B cell (primary cell): ENCODE data around the gene TMEM45A. TPM values are rescaled to one million over a fixed set of nuclear protein-coding genes. Genes with fewer than 3 reads are reported as not detected.

ENCODE experiments used
- ATAC-seq: fragments of 200-7000 bp; cut with Tn5 transposase; one replicate; pipeline ENCODE4 v1.10.0; 2021; ENCODE audit warnings: low read depth, mild to moderate bottlenecking, moderate number of reproducible peaks, moderate library complexity
- CTCF ChIA-PET: fragments of 350-600 bp; sonication (Branson Sonifier 250); formaldehyde crosslinking; loops from one replicate; lab custom pipeline; 2021; ENCODE audit warnings: antibody characterized with exemption, inconsistent platforms; lab: Charles Lee
- POLR2A ChIA-PET: fragments of 350-600 bp; sonication (Branson Sonifier 250); formaldehyde crosslinking; loops from one replicate; lab custom pipeline; 2021; ENCODE audit warnings: antibody characterized with exemption; lab: Charles Lee
- DNase-seq: peaks from one replicate; pipeline ENCODE4 v3.0.0; 2013
- H2AFZ ChIP-seq: 2 replicates; pipeline ENCODE4 v1.6.1; 2012; ENCODE audit warnings: mild to moderate bottlenecking, low read depth, low read length; ENCODE audit not compliant: insufficient read depth, poor library complexity, severe bottlenecking
- H3K27ac ChIP-seq, 2 donors: 1 replicate in 1 of 2; 2 replicates in 1 of 2; pipeline ENCODE4 v1.5.1; 2012 to 2013; ENCODE audit warnings: low read length in 2 of 2, mild to moderate bottlenecking in 2 of 2, moderate library complexity in 1 of 2
- H3K27me3 ChIP-seq, 4 experiments: fragments of 200-600 bp in 1 of 4; sonication (generic) in 1 of 4; replicated peaks in 1 of 4; 1 replicate in 2 of 4; 2 replicates in 2 of 4; pipeline versions ENCODE4 v1.6.1 to v1.7.0; 2013 to 2016; ENCODE audit warnings: low read length in 3 of 4, mild to moderate bottlenecking in 2 of 4, mixed read lengths in 1 of 4, moderate library complexity in 1 of 4; ENCODE audit not compliant: insufficient read depth in 4 of 4, control insufficient read depth in 3 of 4; ENCODE audit errors: control extremely low read depth in 1 of 4
- H3K36me3 ChIP-seq, 2 experiments: replicated peaks in 1 of 2; 1 replicate in 1 of 2; 2 replicates in 1 of 2; pipeline versions ENCODE4 v1.6.1 to v1.7.1; 2013; ENCODE audit warnings: low read length in 1 of 2; ENCODE audit not compliant: insufficient read depth in 2 of 2, control insufficient read depth in 1 of 2; ENCODE audit errors: control extremely low read depth in 1 of 2, extremely low read depth in 1 of 2
- H3K4me1 ChIP-seq, 2 donors: fragments of 200-600 bp in 1 of 2; sonication (generic) in 1 of 2; 1 replicate in 1 of 2; 2 replicates in 1 of 2; pipeline versions ENCODE4 v1.5.1 to v1.6.1; 2013 to 2017; ENCODE audit warnings: low read length in 2 of 2; ENCODE audit not compliant: control insufficient read depth in 2 of 2, insufficient read depth in 2 of 2
- H3K4me2 ChIP-seq: replicated peaks from 2 replicates; pipeline ENCODE3; 2012; ENCODE audit warnings: mild to moderate bottlenecking, low read depth, low read length; ENCODE audit not compliant: poor library complexity, severe bottlenecking
- H3K4me3 ChIP-seq, 5 experiments: fragments of 200-600 bp in 1 of 5; sonication (generic) in 1 of 5; 1 replicate in 3 of 5; 2 replicates in 2 of 5; pipeline versions ENCODE4 v1.5.1 to v1.7.0; 2011 to 2016; ENCODE audit warnings: low read length in 4 of 5, mild to moderate bottlenecking in 4 of 5, low read depth in 2 of 5, control low read depth in 1 of 5, moderate library complexity in 1 of 5; ENCODE audit not compliant: insufficient read depth in 1 of 5; ENCODE audit errors: control extremely low read depth in 1 of 5, extremely low read depth in 1 of 5
- H3K79me2 ChIP-seq: fragments of 200-600 bp; sonication (generic); one replicate; pipeline ENCODE4 v1.6.0; 2016; ENCODE audit warnings: low read length; ENCODE audit not compliant: control insufficient read depth, insufficient read depth
- H3K9ac ChIP-seq: fragments of 200-600 bp; sonication (generic); 2 replicates; pipeline ENCODE4 v1.6.1; 2017; ENCODE audit warnings: mild to moderate bottlenecking, low read length, moderate library complexity
- H3K9me3 ChIP-seq, 3 donors: one replicate each; pipeline versions ENCODE4 v1.6.1 to v1.7.1; 2013; ENCODE audit warnings: low read length in 2 of 3; ENCODE audit not compliant: control insufficient read depth in 2 of 3, insufficient read depth in 1 of 3; ENCODE audit errors: control extremely low read depth in 1 of 3
- H4K20me1 ChIP-seq: 2 replicates; pipeline ENCODE4 v1.6.0; 2012; ENCODE audit warnings: mild to moderate bottlenecking, low read length; ENCODE audit not compliant: insufficient read depth, control insufficient read depth, poor library complexity, severe bottlenecking
- H3K27ac Mint-ChIP-seq: one replicate; pipeline ENCODE4 v1.8.0; 2021; ENCODE audit warnings: mixed read lengths
- H3K27me3 Mint-ChIP-seq: one replicate; pipeline ENCODE4 v1.8.0; 2021; ENCODE audit warnings: mixed read lengths
- H3K4me1 Mint-ChIP-seq: one replicate; pipeline ENCODE4 v1.8.0; 2021; ENCODE audit warnings: mixed read lengths
- H3K4me3 Mint-ChIP-seq: one replicate; pipeline ENCODE4 v1.8.0; 2021; ENCODE audit warnings: mixed read lengths
- H3K9me3 Mint-ChIP-seq: one replicate; pipeline ENCODE4 v1.8.0; 2022; ENCODE audit warnings: mixed read lengths; ENCODE audit not compliant: insufficient read depth
- EZH2 ChIP-seq: IDR thresholded peaks from 2 replicates; pipeline ENCODE4 v1.6.1; 2012; ENCODE audit warnings: borderline replicate concordance, low read depth, mild to moderate bottlenecking, moderate library complexity, low read length; ENCODE audit not compliant: insufficient read depth, poor library complexity, severe bottlenecking
- WGBS: methylation state at CpG from one replicate; pipeline ENCODE4 v1.1.5; 2013; ENCODE audit warnings: missing lambda C conversion rate; ENCODE audit not compliant: insufficient coverage; 5-methylcytosine and 5-hydroxymethylcytosine counted together
- intact Hi-C: fragments of 100-400 bp; cut with micrococcal nuclease; formaldehyde crosslinking; loops from one replicate; pipeline ENCODE4 v1.10.0; 2022
- polyA plus RNA-seq: library from polyadenylated mRNA; depleted of rRNA; stranded (reverse); fragments of >200 nt; gene quantifications from 2 replicates; pipeline ENCODE4 v1.2.3, GENCODE V29; 2012
- total RNA-seq, 2 donors: library from RNA; stranded (reverse); fragments of 120-200 nt in 1 of 2; gene quantifications; 1 replicate in 1 of 2; 2 replicates in 1 of 2; pipeline versions ENCODE4 v1.2.3 to v1.2.4, GENCODE V29; 2013 to 2022
- TF ChIP-seq, protein P1 (sequence below): fragments of 200-600 bp; IDR thresholded peaks from one replicate; pipeline ENCODE4 v1.8.0; 2022; ENCODE audit warnings: antibody characterized with exemption, mild to moderate bottlenecking

TMEM45A gene
- total and polyA plus RNA-seq, 2 donors (not counting 1 experiment from before 2014, with no cell fraction given): 0.20 TPM; not detected in 1

DNA sequence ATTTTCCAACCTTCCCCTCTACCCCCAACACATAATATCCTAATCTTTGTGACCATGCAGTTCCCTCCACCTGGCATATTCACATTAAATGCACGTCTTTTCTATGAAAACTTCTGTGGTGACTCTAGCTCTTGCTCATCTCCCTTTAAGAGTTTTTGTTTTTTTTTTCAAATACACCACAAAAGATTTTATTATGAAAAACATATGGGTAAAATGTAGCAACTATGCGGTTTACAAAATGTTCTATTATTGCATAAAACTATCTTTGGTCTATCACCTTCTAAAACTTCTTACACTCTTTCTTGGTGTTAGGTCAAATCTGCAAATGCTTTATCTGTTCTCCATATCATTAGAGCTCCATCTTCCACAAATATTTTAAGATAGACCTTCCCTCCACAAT is 78.4 kb downstream of the TMEM45A start:
- TF ChIP-seq, protein P1, sequence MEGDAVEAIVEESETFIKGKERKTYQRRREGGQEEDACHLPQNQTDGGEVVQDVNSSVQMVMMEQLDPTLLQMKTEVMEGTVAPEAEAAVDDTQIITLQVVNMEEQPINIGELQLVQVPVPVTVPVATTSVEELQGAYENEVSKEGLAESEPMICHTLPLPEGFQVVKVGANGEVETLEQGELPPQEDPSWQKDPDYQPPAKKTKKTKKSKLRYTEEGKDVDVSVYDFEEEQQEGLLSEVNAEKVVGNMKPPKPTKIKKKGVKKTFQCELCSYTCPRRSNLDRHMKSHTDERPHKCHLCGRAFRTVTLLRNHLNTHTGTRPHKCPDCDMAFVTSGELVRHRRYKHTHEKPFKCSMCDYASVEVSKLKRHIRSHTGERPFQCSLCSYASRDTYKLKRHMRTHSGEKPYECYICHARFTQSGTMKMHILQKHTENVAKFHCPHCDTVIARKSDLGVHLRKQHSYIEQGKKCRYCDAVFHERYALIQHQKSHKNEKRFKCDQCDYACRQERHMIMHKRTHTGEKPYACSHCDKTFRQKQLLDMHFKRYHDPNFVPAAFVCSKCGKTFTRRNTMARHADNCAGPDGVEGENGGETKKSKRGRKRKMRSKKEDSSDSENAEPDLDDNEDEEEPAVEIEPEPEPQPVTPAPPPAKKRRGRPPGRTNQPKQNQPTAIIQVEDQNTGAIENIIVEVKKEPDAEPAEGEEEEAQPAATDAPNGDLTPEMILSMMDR: no peak
- TF ChIP-seq EZH2: no peak
- H3K27ac Mint-ChIP-seq: no peak overlapping the region
- H3K4me3 Mint-ChIP-seq: no peak overlapping the region
- H3K4me3 ChIP-seq: no peak overlapping the region
- no peaks in the 10 kb centered on the region for H3K27me3 ChIP-seq
- POLR2A ChIA-PET: no interaction called here
- CTCF ChIA-PET: interaction anchor here (1.6 kb wide), 1 partner anchor 739 kb away, joined by 4 read pairs; no protein-coding TSS in a partner anchor
- no peaks in the 10 kb centered on the region for H3K4me1 ChIP-seq
- H3K36me3 ChIP-seq: no peaks in the 10 kb centered on the region
- H3K9ac ChIP-seq: no peak overlapping the region
- H3K27ac ChIP-seq: no peak overlapping the region
- H3K4me2 ChIP-seq: no peak overlapping the region
- no peaks in the 10 kb centered on the region for H3K9me3 Mint-ChIP-seq
- no peaks in the 10 kb centered on the region for H3K4me1 Mint-ChIP-seq
- ATAC-seq: no peak
- H3K79me2 ChIP-seq: no peaks in the 10 kb centered on the region
- no CpG with 5 or more reads among the region's 2 CpGs for WGBS
- H3K9me3 ChIP-seq: no peaks in the 10 kb centered on the region
- H3K27me3 Mint-ChIP-seq: peaks cover 10% of the 10 kb centered on the region
- H4K20me1 ChIP-seq: no peaks in the 10 kb centered on the region
- no peak overlapping the region for H2AFZ ChIP-seq
- intact Hi-C loops: no loop called here
- no peak for DNase-seq

DNA sequence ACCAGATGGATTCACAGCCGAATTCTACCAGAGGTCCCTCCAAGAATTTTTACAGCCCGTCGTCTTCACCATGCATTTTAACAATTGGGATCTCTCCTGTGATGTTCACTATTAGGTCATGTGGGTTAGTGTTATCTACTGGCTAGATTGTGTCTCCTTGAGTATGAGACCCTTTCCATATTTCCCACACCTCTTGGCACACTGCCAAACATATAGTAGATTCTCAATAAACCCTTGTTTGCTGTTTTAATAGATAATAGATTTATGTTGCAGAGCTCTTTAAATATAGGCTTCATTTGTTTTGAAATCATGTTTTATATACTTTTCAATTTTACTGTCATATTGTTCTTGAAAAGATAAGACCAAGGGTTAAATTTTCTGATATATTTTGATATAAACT is 82.1 kb downstream of the TMEM45A start:
- intact Hi-C loops: no loop called here
- H3K4me3 ChIP-seq: no peak overlapping the region

More for the DNA sequence above, 82.1 kb downstream of the TMEM45A start:
- Mint-ChIP-seq H3K4me1 (no peaks in the 10 kb centered on the region), H3K27me3 (peaks cover 9% of the 10 kb centered on the region), H3K4me3 (no peak overlapping the region), H3K9me3 (no peaks in the 10 kb centered on the region), H3K27ac (no peak overlapping the region)
- Histone ChIP-seq H3K27me3 (no peaks in the 10 kb centered on the region), H3K4me2 (no peak overlapping the region), H3K9ac (no peak overlapping the region), H3K27ac (no peak overlapping the region), H3K4me1 (no peaks in the 10 kb centered on the region), H3K36me3 (no peaks in the 10 kb centered on the region), H4K20me1 (no peaks in the 10 kb centered on the region), H2AFZ (no peak overlapping the region), H3K9me3 (no peaks in the 10 kb centered on the region), H3K79me2 (no peaks in the 10 kb centered on the region)
- ATAC-seq (no peak), DNase-seq (no peak)
- ChIA-PET CTCF (no interaction called here), POLR2A (no interaction called here)
- no peak for TF ChIP-seq EZH2
- TF ChIP-seq, protein P1: no peak
- WGBS: no CpG with 5 or more reads among the region's 3 CpGs
